ENCODE data around the gene DOK3. TPM values are rescaled to one million over a fixed set of nuclear protein-coding genes. Genes with fewer than 3 reads are reported as not detected.

DOK3 gene
- total RNA-seq, 1 experiment from 2014 or later = 8.0 TPM

DNA sequence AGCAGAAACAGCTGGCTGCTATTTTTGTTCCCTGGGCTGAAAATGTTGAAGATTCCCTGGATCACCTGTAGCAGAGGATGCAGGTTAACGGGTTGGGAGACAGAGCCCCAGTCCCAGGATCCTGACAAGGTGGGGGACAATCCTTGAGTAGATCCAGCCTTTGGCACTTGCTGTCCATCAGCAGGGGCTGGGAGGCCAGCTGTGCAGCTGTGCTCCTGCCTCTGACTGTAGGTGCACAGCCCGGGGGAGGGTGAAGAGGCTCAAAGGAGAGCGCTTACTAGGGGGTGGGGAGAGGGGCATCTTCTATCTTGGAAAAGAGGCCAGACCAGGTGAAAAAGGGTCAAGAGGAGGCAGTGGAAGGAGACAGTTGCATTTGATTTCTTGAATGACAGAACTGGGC is 10.6 kb upstream of the DOK3 start:
- Histone ChIP-seq H3K9me3 (ENCODE audit: control insufficient read depth in 1 of 2, insufficient read depth in 1 of 2, low read depth in 1 of 2, low read length in 2 of 2) (no peaks in the 10 kb centered on the region), H3K9me2 (ENCODE audit: insufficient read depth) (no peaks in the 10 kb centered on the region), H4K20me1 (ENCODE audit: insufficient read depth) (no peaks in the 10 kb centered on the region), H3K27me3 (ENCODE audit: insufficient read depth, low read length) (no peaks in the 10 kb centered on the region), H3K4me1 (ENCODE audit: control insufficient read depth in 1 of 2, insufficient read depth in 2 of 2, low read length in 2 of 2) (peaks cover 11 to 20% of the 10 kb centered on the region in 2 experiments; a peak in 3 of 4 replicates), H3K79me2 (ENCODE audit: insufficient read depth, low read length) (peaks cover 22% of the 10 kb centered on the region), H3K36me3 (ENCODE audit: control insufficient read depth in 1 of 2, insufficient read depth in 2 of 2, low read length in 2 of 2) (peaks cover 10 to 37% of the 10 kb centered on the region in 2 experiments; a peak in 3 of 4 replicates), H3K4me3 (replicated peaks in 1 of 2; ENCODE audit: low read depth in 1 of 2, low read length in 2 of 2) (no peak overlapping the region), H3K4me2 (ENCODE audit: low read length) (no peak overlapping the region), H3K27ac (ENCODE audit: low read depth, low read length) (no peak overlapping the region), H2AFZ (ENCODE audit: low read depth, low read length, poor library complexity, severe bottlenecking) (no peak overlapping the region), H3K9ac (ENCODE audit: low read length) (no peak overlapping the region)
- no TSS peak for BruUV-seq (replicated peaks)
- DNase-seq (ENCODE audit: low read depth, low spot score) = no peak
- ChIA-PET POLR2A (no interaction called here), RAD21 (ENCODE audit: low non-redundant PET in 1 of 2, low total read pairs in 2 of 2, uncharacterized antibody in 2 of 2, unreplicated experiment in 2 of 2) (no interaction called here), CTCF (no interaction called here)
- intact Hi-C loops (cut with micrococcal nuclease) = no loop called here
- no peak for TF ChIP-seq YY1 (IDR thresholded peaks at IDR 0.05; ENCODE audit: extremely low read depth, insufficient replicate concordance, low read depth, low read length)
- TF ChIP-seq SP1 (IDR thresholded peaks at IDR 0.05; ENCODE audit: low read depth) = no peak
- TF ChIP-seq EZH2phosphoT487 (IDR thresholded peaks at IDR 0.05; ENCODE audit: borderline replicate concordance) = no peak
- no peak for TF ChIP-seq SIN3A (IDR thresholded peaks at IDR 0.05; ENCODE audit: low read depth)
- TF ChIP-seq CEBPB (IDR thresholded peaks at IDR 0.05; ENCODE audit: low read depth) = no peak
- TF ChIP-seq EZH2 (IDR thresholded peaks at IDR 0.05) = no peak
- no peak for TF ChIP-seq CBX3 (IDR thresholded peaks at IDR 0.05; ENCODE audit: low read depth)
- TF ChIP-seq MAX (IDR thresholded peaks at IDR 0.05) = no peak
- no peak for TF ChIP-seq FOSL1 (IDR thresholded peaks at IDR 0.05; ENCODE audit: low read depth)
- no peak for TF ChIP-seq ZNF274 (IDR thresholded peaks at IDR 0.05; ENCODE audit: low read depth, low read length)
- no peak for TF ChIP-seq ZBTB33 (IDR thresholded peaks at IDR 0.05; ENCODE audit: extremely low read depth, insufficient replicate concordance, low read length)
- no peak for TF ChIP-seq ELF1 (IDR thresholded peaks at IDR 0.05; ENCODE audit: borderline replicate concordance, low read depth)
- no peak for TF ChIP-seq POLR2A (IDR thresholded peaks at IDR 0.05; ENCODE audit: borderline replicate concordance, extremely low read depth, insufficient read depth, insufficient read length)
- TF ChIP-seq, protein P1, sequence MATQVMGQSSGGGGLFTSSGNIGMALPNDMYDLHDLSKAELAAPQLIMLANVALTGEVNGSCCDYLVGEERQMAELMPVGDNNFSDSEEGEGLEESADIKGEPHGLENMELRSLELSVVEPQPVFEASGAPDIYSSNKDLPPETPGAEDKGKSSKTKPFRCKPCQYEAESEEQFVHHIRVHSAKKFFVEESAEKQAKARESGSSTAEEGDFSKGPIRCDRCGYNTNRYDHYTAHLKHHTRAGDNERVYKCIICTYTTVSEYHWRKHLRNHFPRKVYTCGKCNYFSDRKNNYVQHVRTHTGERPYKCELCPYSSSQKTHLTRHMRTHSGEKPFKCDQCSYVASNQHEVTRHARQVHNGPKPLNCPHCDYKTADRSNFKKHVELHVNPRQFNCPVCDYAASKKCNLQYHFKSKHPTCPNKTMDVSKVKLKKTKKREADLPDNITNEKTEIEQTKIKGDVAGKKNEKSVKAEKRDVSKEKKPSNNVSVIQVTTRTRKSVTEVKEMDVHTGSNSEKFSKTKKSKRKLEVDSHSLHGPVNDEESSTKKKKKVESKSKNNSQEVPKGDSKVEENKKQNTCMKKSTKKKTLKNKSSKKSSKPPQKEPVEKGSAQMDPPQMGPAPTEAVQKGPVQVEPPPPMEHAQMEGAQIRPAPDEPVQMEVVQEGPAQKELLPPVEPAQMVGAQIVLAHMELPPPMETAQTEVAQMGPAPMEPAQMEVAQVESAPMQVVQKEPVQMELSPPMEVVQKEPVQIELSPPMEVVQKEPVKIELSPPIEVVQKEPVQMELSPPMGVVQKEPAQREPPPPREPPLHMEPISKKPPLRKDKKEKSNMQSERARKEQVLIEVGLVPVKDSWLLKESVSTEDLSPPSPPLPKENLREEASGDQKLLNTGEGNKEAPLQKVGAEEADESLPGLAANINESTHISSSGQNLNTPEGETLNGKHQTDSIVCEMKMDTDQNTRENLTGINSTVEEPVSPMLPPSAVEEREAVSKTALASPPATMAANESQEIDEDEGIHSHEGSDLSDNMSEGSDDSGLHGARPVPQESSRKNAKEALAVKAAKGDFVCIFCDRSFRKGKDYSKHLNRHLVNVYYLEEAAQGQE (IDR thresholded peaks at IDR 0.05; ENCODE audit: low read depth) = no peak
- no peak for TF ChIP-seq TCF7L2 (IDR thresholded peaks at IDR 0.05; ENCODE audit: borderline replicate concordance, extremely low read depth, insufficient read depth, insufficient read length)
- no peak for TF ChIP-seq POLR2AphosphoS5 (IDR thresholded peaks at IDR 0.05; ENCODE audit: low read depth, low read length)
- TF ChIP-seq ZFX (IDR thresholded peaks at IDR 0.05) = no peak
- TF ChIP-seq, protein P2, sequence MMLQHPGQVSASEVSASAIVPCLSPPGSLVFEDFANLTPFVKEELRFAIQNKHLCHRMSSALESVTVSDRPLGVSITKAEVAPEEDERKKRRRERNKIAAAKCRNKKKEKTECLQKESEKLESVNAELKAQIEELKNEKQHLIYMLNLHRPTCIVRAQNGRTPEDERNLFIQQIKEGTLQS (IDR thresholded peaks at IDR 0.05) = no peak
- TF ChIP-seq, protein P3, sequence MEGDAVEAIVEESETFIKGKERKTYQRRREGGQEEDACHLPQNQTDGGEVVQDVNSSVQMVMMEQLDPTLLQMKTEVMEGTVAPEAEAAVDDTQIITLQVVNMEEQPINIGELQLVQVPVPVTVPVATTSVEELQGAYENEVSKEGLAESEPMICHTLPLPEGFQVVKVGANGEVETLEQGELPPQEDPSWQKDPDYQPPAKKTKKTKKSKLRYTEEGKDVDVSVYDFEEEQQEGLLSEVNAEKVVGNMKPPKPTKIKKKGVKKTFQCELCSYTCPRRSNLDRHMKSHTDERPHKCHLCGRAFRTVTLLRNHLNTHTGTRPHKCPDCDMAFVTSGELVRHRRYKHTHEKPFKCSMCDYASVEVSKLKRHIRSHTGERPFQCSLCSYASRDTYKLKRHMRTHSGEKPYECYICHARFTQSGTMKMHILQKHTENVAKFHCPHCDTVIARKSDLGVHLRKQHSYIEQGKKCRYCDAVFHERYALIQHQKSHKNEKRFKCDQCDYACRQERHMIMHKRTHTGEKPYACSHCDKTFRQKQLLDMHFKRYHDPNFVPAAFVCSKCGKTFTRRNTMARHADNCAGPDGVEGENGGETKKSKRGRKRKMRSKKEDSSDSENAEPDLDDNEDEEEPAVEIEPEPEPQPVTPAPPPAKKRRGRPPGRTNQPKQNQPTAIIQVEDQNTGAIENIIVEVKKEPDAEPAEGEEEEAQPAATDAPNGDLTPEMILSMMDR (IDR thresholded peaks at IDR 0.05 in 2 of 3, conservative IDR thresholded peaks at IDR 0.05 in 1 of 3; ENCODE audit: borderline replicate concordance in 1 of 3, insufficient read depth in 1 of 3, low read depth in 2 of 3, low read length in 2 of 3) = no peak
- TF ChIP-seq JUND (IDR thresholded peaks at IDR 0.05) = no peak
- no peak for ATAC-seq
